Fibroblast of mammary gland (primary cell): ENCODE measurements around the gene SUGP2.

Experiments used
- DNase-seq: peaks from one replicate; pipeline ENCODE4 v3.0.0-alpha.2; 2010; ENCODE audit warnings: low read depth
- H3K4me3 ChIP-seq: 2 replicates; pipeline ENCODE4 v1.5.1; 2011; ENCODE audit warnings: low read depth, mild to moderate bottlenecking, low read length, moderate library complexity; ENCODE audit not compliant: control insufficient read depth
- CTCF ChIP-seq: conservative IDR thresholded peaks from 2 replicates; pipeline ENCODE4 v1.5.1; 2011; ENCODE audit warnings: low read depth, low read length, inconsistent platforms; ENCODE audit not compliant: control insufficient read depth, insufficient read depth

Gene SUGP2

GRCh38 chr19:18985257-18985656 is 48.1 kb downstream of the SUGP2 start:
- H3K4me3 ChIP-seq = no peak overlapping the region
- TF ChIP-seq CTCF = no peak
- DNase-seq = no peak

- no peak overlapping the region for H3K4me3 ChIP-seq
- TF ChIP-seq CTCF = no peak
- no peak for DNase-seq
Observed at GRCh38 chr19:18984251-18984650, 49.1 kb downstream of the SUGP2 start.

GRCh38 chr19:18982669-18983068 is 50.6 kb downstream of the SUGP2 start:
- no peak for DNase-seq
- TF ChIP-seq CTCF = no peak
- H3K4me3 ChIP-seq = no peak overlapping the region

GRCh38 chr19:18980432-18981020 is 52.8 kb downstream of the SUGP2 start:
- no peak for TF ChIP-seq CTCF
- no peak for DNase-seq
- H3K4me3 ChIP-seq = no peak overlapping the region

- no peak for TF ChIP-seq CTCF
- DNase-seq = no peak
- no peak overlapping the region for H3K4me3 ChIP-seq
Observed at GRCh38 chr19:18978616-18979015, 54.7 kb downstream of the SUGP2 start.

DNA sequence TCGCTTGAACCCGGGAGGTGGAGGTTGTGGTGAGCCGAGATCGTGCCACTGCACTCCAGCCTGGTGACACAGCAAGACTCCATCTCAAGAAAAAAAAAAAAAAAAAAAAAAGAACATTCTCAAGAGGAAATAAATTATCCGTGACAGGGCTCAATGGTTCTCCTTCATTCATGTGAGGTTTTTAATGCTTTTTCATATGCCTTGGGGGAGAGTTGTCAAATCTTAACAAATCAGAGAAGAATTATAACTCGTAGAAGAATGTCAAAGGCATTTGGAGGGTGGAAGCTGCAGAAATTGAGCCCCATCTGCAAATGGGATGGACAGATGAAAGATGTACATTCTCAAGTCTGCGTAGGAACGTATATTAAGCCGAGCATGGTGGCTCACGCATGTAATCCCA is 57.4 kb downstream of the SUGP2 start:
- DNase-seq = no peak
- H3K4me3 ChIP-seq = no peak overlapping the region
- no peak for TF ChIP-seq CTCF

- TF ChIP-seq CTCF = no peak
- DNase-seq = peak; percentile 56
- no peak overlapping the region for H3K4me3 ChIP-seq
Observed at GRCh38 chr19:18975011-18975410, 58.3 kb downstream of the SUGP2 start.
